SK-N-SH (cell line): ENCODE measurements around the gene CREB5.

ENCODE experiments used
- JUND ChIP-seq: IDR thresholded peaks from 2 replicates; pipeline ENCODE4 v1.4.0; 2012
- MXI1 ChIP-seq: IDR thresholded peaks from 2 replicates; pipeline ENCODE4 v1.6.1; 2012; ENCODE audit warnings: mild to moderate bottlenecking, low read depth, low read length, improper control_type of control experiment
- NRF1 ChIP-seq: IDR thresholded peaks from 2 replicates; pipeline ENCODE4 v1.6.1; 2012; ENCODE audit warnings: low read depth, mild to moderate bottlenecking, low read length
- PBX3 ChIP-seq: IDR thresholded peaks from 2 replicates; pipeline ENCODE4; 2012
- POLR2AphosphoS5 ChIP-seq: IDR thresholded peaks from 2 replicates; pipeline ENCODE4 v1.6.1; 2012; ENCODE audit warnings: low read depth, low read length
- RAD21 ChIP-seq: IDR thresholded peaks from 2 replicates; pipeline ENCODE4 v1.6.1; 2012; ENCODE audit warnings: mild to moderate bottlenecking, low read length
- RFX5 ChIP-seq: IDR thresholded peaks from 2 replicates; pipeline ENCODE4 v1.6.1; 2012; ENCODE audit warnings: mild to moderate bottlenecking, improper control_type of control experiment, low read length
- RXRA ChIP-seq: IDR thresholded peaks from 2 replicates; pipeline ENCODE4 v1.4.0; 2012; ENCODE audit warnings: low read depth, mild to moderate bottlenecking, borderline replicate concordance
- TF ChIP-seq, protein P1 (sequence below): fragments of 200-600 bp; sonication (generic); IDR thresholded peaks from 2 replicates; pipeline ENCODE4 v1.6.1; 2017; ENCODE audit warnings: antibody characterized with exemption, mild to moderate bottlenecking, moderate library complexity
- TF ChIP-seq, protein P2 (sequence below): IDR thresholded peaks from 2 replicates; pipeline ENCODE4 v1.4.0; 2012; ENCODE audit warnings: low read depth

DNA sequence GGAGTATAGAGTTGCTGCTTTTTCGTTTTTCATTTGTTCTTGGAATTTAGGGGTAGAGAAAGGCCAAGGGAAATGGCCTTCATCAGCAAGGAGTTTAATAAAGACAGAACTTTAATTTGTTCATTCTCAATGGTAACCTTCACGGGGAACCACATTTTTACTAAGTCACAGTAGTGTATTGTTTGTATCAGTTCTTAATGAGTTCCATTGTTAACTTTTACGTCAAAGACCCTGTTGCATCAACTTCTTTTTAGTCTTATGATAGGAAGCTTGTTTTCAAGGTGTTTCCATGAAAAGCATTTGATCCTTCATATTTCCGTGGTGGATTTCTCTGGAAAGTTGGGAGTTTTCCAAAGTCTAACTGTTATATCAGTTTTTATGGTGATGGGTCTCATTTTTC is 169.9 kb downstream of the CREB5 start:
- TF ChIP-seq, protein P1, sequence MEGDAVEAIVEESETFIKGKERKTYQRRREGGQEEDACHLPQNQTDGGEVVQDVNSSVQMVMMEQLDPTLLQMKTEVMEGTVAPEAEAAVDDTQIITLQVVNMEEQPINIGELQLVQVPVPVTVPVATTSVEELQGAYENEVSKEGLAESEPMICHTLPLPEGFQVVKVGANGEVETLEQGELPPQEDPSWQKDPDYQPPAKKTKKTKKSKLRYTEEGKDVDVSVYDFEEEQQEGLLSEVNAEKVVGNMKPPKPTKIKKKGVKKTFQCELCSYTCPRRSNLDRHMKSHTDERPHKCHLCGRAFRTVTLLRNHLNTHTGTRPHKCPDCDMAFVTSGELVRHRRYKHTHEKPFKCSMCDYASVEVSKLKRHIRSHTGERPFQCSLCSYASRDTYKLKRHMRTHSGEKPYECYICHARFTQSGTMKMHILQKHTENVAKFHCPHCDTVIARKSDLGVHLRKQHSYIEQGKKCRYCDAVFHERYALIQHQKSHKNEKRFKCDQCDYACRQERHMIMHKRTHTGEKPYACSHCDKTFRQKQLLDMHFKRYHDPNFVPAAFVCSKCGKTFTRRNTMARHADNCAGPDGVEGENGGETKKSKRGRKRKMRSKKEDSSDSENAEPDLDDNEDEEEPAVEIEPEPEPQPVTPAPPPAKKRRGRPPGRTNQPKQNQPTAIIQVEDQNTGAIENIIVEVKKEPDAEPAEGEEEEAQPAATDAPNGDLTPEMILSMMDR: no peak
- TF ChIP-seq NRF1 (no peak), POLR2AphosphoS5 (no peak), PBX3 (no peak), RXRA (no peak), RFX5 (no peak), MXI1 (no peak), RAD21 (no peak), JUND (no peak)
- TF ChIP-seq, protein P2, sequence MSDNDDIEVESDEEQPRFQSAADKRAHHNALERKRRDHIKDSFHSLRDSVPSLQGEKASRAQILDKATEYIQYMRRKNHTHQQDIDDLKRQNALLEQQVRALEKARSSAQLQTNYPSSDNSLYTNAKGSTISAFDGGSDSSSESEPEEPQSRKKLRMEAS: no peak
